Activated CD8-positive, alpha-beta memory T cell treated with anti-CD3 and anti-CD28 coated beads, Interleukin-2, amount 50 U/mL, for 48 hours (primary cell): Measurements from ENCODE around the gene PLXNA2.

Experiments
- DNase-seq: peaks from one replicate; pipeline ENCODE4 v3.0.0-alpha.2; 2020

PLXNA2 gene

GRCh38 chr1:208240662-208241355, 3.4 kb downstream of the PLXNA2 start:
- no peak for DNase-seq

GRCh38 chr1:208239473-208240381, 4.5 kb downstream of the PLXNA2 start:
- no peak for DNase-seq

- no peak for DNase-seq
Measured at GRCh38 chr1:208238710-208239472, 5.3 kb downstream of the PLXNA2 start.

GRCh38 chr1:208237241-208237640, 6.9 kb downstream of the PLXNA2 start:
- DNase-seq, result no peak

GRCh38 chr1:208235982-208236761, 8.0 kb downstream of the PLXNA2 start:
- DNase-seq, result no peak

GRCh38 chr1:208235356-208235981, 8.7 kb downstream of the PLXNA2 start:
- DNase-seq, result no peak

GRCh38 chr1:208234721-208235120, 9.5 kb downstream of the PLXNA2 start:
- DNase-seq, result no peak

- no peak for DNase-seq
Measured at GRCh38 chr1:208233978-208234377, 10.2 kb downstream of the PLXNA2 start.

GRCh38 chr1:208233546-208233945, 10.6 kb downstream of the PLXNA2 start:
- DNase-seq, result no peak

GRCh38 chr1:208232662-208233038, 11.5 kb downstream of the PLXNA2 start:
- DNase-seq, result no peak

GRCh38 chr1:208231881-208232661, 12.1 kb downstream of the PLXNA2 start:
- DNase-seq, result no peak

GRCh38 chr1:208230668-208231529, 13.3 kb downstream of the PLXNA2 start:
- DNase-seq, result no peak

GRCh38 chr1:208228550-208228949, 15.6 kb downstream of the PLXNA2 start:
- no peak for DNase-seq

GRCh38 chr1:208228026-208228425, 16.2 kb downstream of the PLXNA2 start:
- no peak for DNase-seq

GRCh38 chr1:208227366-208227765, 16.8 kb downstream of the PLXNA2 start:
- DNase-seq, result no peak

GRCh38 chr1:208225954-208226937, 17.9 kb downstream of the PLXNA2 start:
- DNase-seq, result no peak

- no peak for DNase-seq
Measured at GRCh38 chr1:208224192-208224713, 19.9 kb downstream of the PLXNA2 start.

- no peak for DNase-seq
Measured at GRCh38 chr1:208223136-208223535, 21.0 kb downstream of the PLXNA2 start.
